NCI-H226 (cell line): ENCODE data around the gene DDOST.
A peak's percentile ranks its signal among the peaks of the same experiment; 100 is the strongest.

ENCODE experiments used
- DNase-seq: peaks from one replicate; pipeline ENCODE4 v3.0.0-alpha.2; 2015

DDOST gene

GRCh38 chr1:20658166-20658915 lies 2.8 kb downstream of the DDOST start:
- no peak for DNase-seq

- DNase-seq = no peak
Observed at GRCh38 chr1:20657024-20657423, 4.1 kb downstream of the DDOST start.

GRCh38 chr1:20654104-20654690 lies 7.0 kb downstream of the DDOST start:
- no peak for DNase-seq

GRCh38 chr1:20652300-20652699 lies 8.9 kb downstream of the DDOST start:
- no peak for DNase-seq

GRCh38 chr1:20648946-20649345 lies 12.2 kb downstream of the DDOST start:
- DNase-seq = no peak

GRCh38 chr1:20648438-20648837 lies 12.7 kb downstream of the DDOST start:
- no peak for DNase-seq

- DNase-seq = no peak
Observed at GRCh38 chr1:20645414-20645813, 15.8 kb downstream of the DDOST start.

GRCh38 chr1:20644416-20644815 lies 16.8 kb downstream of the DDOST start:
- no peak for DNase-seq

GRCh38 chr1:20643080-20643479 lies 18.1 kb downstream of the DDOST start:
- DNase-seq = no peak

- DNase-seq = no peak
Observed at GRCh38 chr1:20641975-20642374, 19.2 kb downstream of the DDOST start.

GRCh38 chr1:20640183-20640597 lies 21.0 kb downstream of the DDOST start:
- no peak for DNase-seq

GRCh38 chr1:20636785-20637347 lies 24.3 kb downstream of the DDOST start:
- no peak for DNase-seq

GRCh38 chr1:20634594-20635084 lies 26.5 kb downstream of the DDOST start:
- no peak for DNase-seq

GRCh38 chr1:20634065-20634593 lies 27.0 kb downstream of the DDOST start:
- DNase-seq = no peak

- DNase-seq = peak; percentile 57
Observed at GRCh38 chr1:20633190-20634064, 27.7 kb downstream of the DDOST start, which contains the start of gene PINK1. TSS of gene PINK1 (plus strand) at chr1:20633458. CDS start at chr1:20633549, 91 bp downstream.

GRCh38 chr1:20632386-20632785 lies 28.8 kb downstream of the DDOST start:
- no peak for DNase-seq

- no peak for DNase-seq
Observed at GRCh38 chr1:20630729-20631128, 30.4 kb downstream of the DDOST start.

GRCh38 chr1:20626524-20626923 lies 34.6 kb downstream of the DDOST start:
- DNase-seq = no peak

- DNase-seq = no peak
Observed at GRCh38 chr1:20626098-20626427, 35.1 kb downstream of the DDOST start.

- no peak for DNase-seq
Observed at GRCh38 chr1:20625176-20626097, 35.7 kb downstream of the DDOST start.

GRCh38 chr1:20624709-20625108 lies 36.5 kb downstream of the DDOST start:
- no peak for DNase-seq

- no peak for DNase-seq
Observed at GRCh38 chr1:20621012-20621411, 40.2 kb downstream of the DDOST start.
